SK-N-SH (cell line): ENCODE results near the gene FABP6. TPM values are rescaled to one million over a fixed set of nuclear protein-coding genes. Genes with fewer than 3 reads are reported as not detected.

ENCODE experiments used
- CTCF ChIA-PET: fragments of 300-600, 350-600 bp; formaldehyde crosslinking; extraction: SDS; loops from one replicate; lab custom pipeline; 2021; lab: Yijun Ruan, JAX
- POLR2A ChIA-PET: fragments of 350-600 bp; sonication (Branson Sonifier 250); formaldehyde crosslinking; extraction: SDS; loops from one replicate; lab custom pipeline; 2020; ENCODE audit warnings: antibody characterized with exemption, inconsistent platforms; lab: Yijun Ruan, JAX
- DNase-seq: peaks from one replicate; pipeline ENCODE4 v3.0.0; 2012
- H2AFZ ChIP-seq: fragments of 200-600 bp; sonication (generic); 2 replicates; pipeline ENCODE4 v1.8.1; 2016; ENCODE audit warnings: antibody characterized with exemption, mild to moderate bottlenecking, low read depth
- H3F3A ChIP-seq: fragments of 200-600 bp; sonication (generic); replicated peaks from 2 replicates; pipeline ENCODE3; 2016; ENCODE audit warnings: antibody characterized with exemption, mild to moderate bottlenecking; ENCODE audit not compliant: insufficient read depth
- H3K27ac ChIP-seq, 2 experiments: fragments of 200-500 bp in 1 of 2; fragments of 200-600 bp in 1 of 2; sonication (Bioruptor generic) in 1 of 2; sonication (generic), shearing (Covaris generic) in 1 of 2; 2 replicates each; pipeline versions ENCODE4 v1.5.1 to v1.6.1; 2014 to 2016; ENCODE audit warnings: low read depth in 2 of 2, inconsistent platforms in 1 of 2, low read length in 1 of 2, mild to moderate bottlenecking in 1 of 2, mixed read lengths in 1 of 2
- H3K27me3 ChIP-seq: fragments of 200-600 bp; sonication (generic), shearing (Covaris generic); 2 replicates; pipeline ENCODE4 v1.6.1; 2016; ENCODE audit warnings: mixed run types; ENCODE audit not compliant: insufficient read depth
- H3K36me3 ChIP-seq, 2 experiments: fragments of 200-500 bp in 1 of 2; fragments of 200-600 bp in 1 of 2; sonication (Bioruptor generic) in 1 of 2; sonication (generic) in 1 of 2; replicated peaks in 1 of 2; 2 replicates each; pipeline versions ENCODE3 to v1.5.1; 2014 to 2016; ENCODE audit warnings: low read length in 1 of 2, mild to moderate bottlenecking in 1 of 2; ENCODE audit not compliant: insufficient read depth in 2 of 2, control insufficient read depth in 1 of 2
- H3K4me1 ChIP-seq, 2 experiments: fragments of 200-500 bp in 1 of 2; fragments of 200-600 bp in 1 of 2; sonication (Bioruptor generic) in 1 of 2; sonication (generic), shearing (Covaris generic) in 1 of 2; 2 replicates each; pipeline versions ENCODE4 v1.5.1 to v1.6.1; 2014 to 2016; ENCODE audit warnings: low read depth in 1 of 2, low read length in 1 of 2, mixed run types in 1 of 2; ENCODE audit not compliant: insufficient read depth in 2 of 2, control insufficient read depth in 1 of 2
- H3K4me2 ChIP-seq: fragments of 200-600 bp; sonication (generic), shearing (Covaris generic); 2 replicates; pipeline ENCODE4 v1.6.1; 2017; ENCODE audit warnings: mixed run types
- H3K4me3 ChIP-seq, 2 experiments: fragments of 200-500 bp in 1 of 2; fragments of 200-600 bp in 1 of 2; sonication (Bioruptor generic) in 1 of 2; sonication (generic), shearing (Covaris generic) in 1 of 2; 2 replicates each; pipeline versions ENCODE4 v1.5.1 to v1.8.1; 2014 to 2016; ENCODE audit warnings: low read depth in 2 of 2, inconsistent platforms in 1 of 2, low read length in 1 of 2, mild to moderate bottlenecking in 1 of 2, mixed read lengths in 1 of 2, moderate library complexity in 1 of 2
- H3K79me2 ChIP-seq: fragments of 200-600 bp; sonication (generic); 2 replicates; pipeline ENCODE4 v1.8.1; 2017; ENCODE audit warnings: mild to moderate bottlenecking; ENCODE audit not compliant: insufficient read depth
- H3K9ac ChIP-seq: fragments of 200-600 bp; sonication (generic); 2 replicates; pipeline ENCODE4 v1.6.1; 2017; ENCODE audit warnings: mixed run types
- H3K9me2 ChIP-seq: fragments of 200-600 bp; sonication (generic); 2 replicates; pipeline ENCODE4 v1.6.1; 2017; ENCODE audit warnings: mixed run types
- H3K9me3 ChIP-seq: fragments of 200-600 bp; sonication (generic); 2 replicates; pipeline ENCODE4 v1.6.1; 2017; ENCODE audit warnings: mixed run types, mild to moderate bottlenecking, moderate library complexity
- H4K20me1 ChIP-seq: fragments of 200-600 bp; sonication (generic); 2 replicates; pipeline ENCODE4 v1.6.1; 2017; ENCODE audit warnings: mild to moderate bottlenecking, mixed run types; ENCODE audit not compliant: insufficient read depth
- CHD2 ChIP-seq: fragments of 150-350 bp; IDR thresholded peaks from 2 replicates; pipeline ENCODE4 v1.6.1; 2018; ENCODE audit warnings: low read length; ENCODE audit not compliant: partially characterized antibody
- ELF1 ChIP-seq: IDR thresholded peaks from 2 replicates; pipeline ENCODE4 v1.4.0; 2012
- EP300 ChIP-seq, 2 experiments: IDR thresholded peaks; 2 replicates each; pipeline versions ENCODE4 v1.4.0 to v1.6.1; 2012; ENCODE audit warnings: borderline replicate concordance in 1 of 2, low read depth in 1 of 2, low read length in 1 of 2
- EZH2phosphoT487 ChIP-seq: fragments of 200-600 bp; sonication (generic); IDR thresholded peaks from 2 replicates; pipeline ENCODE4 v1.6.1; 2017; ENCODE audit warnings: low read depth, mixed run types, mild to moderate bottlenecking, antibody characterized with exemption, moderate library complexity, borderline replicate concordance
- FOSL2 ChIP-seq: IDR thresholded peaks from 2 replicates; pipeline ENCODE4 v1.4.0; 2012; ENCODE audit warnings: low read depth, mild to moderate bottlenecking, moderate library complexity, borderline replicate concordance
- FOXJ3 ChIP-seq: sonication (generic); formaldehyde crosslinking; IDR thresholded peaks from 2 replicates; pipeline ENCODE4 v1.5.1; 2020; ENCODE audit warnings: mild to moderate bottlenecking, missing genetic modification reagents
- GABPA ChIP-seq: IDR thresholded peaks from 2 replicates; pipeline ENCODE4 v1.4.0; 2012; ENCODE audit warnings: low read depth, mild to moderate bottlenecking
- GATA2 ChIP-seq: sonication (generic); formaldehyde crosslinking; IDR thresholded peaks from 2 replicates; pipeline ENCODE4 v1.5.0; 2020; ENCODE audit warnings: mild to moderate bottlenecking, missing genetic modification reagents
- MEF2A ChIP-seq: IDR thresholded peaks from 2 replicates; pipeline ENCODE4 v1.4.0; 2012; ENCODE audit warnings: low read depth, borderline replicate concordance
- MXI1 ChIP-seq: IDR thresholded peaks from 2 replicates; pipeline ENCODE4 v1.6.1; 2012; ENCODE audit warnings: mild to moderate bottlenecking, low read depth, low read length, improper control_type of control experiment
- NRF1 ChIP-seq: IDR thresholded peaks from 2 replicates; pipeline ENCODE4 v1.6.1; 2012; ENCODE audit warnings: low read depth, mild to moderate bottlenecking, low read length
- RAD21 ChIP-seq: IDR thresholded peaks from 2 replicates; pipeline ENCODE4 v1.6.1; 2012; ENCODE audit warnings: mild to moderate bottlenecking, low read length
- RCOR1 ChIP-seq: fragments of 150-350 bp; IDR thresholded peaks from 2 replicates; pipeline ENCODE4 v1.6.1; 2017; ENCODE audit warnings: antibody characterized with exemption, low read length
- RFX5 ChIP-seq: IDR thresholded peaks from 2 replicates; pipeline ENCODE4 v1.6.1; 2012; ENCODE audit warnings: mild to moderate bottlenecking, improper control_type of control experiment, low read length
- SIN3A ChIP-seq: IDR thresholded peaks from 2 replicates; pipeline ENCODE4 v1.6.1; 2012; ENCODE audit warnings: low read depth, mild to moderate bottlenecking, low read length, moderate library complexity, borderline replicate concordance
- SMC3 ChIP-seq: IDR thresholded peaks from 2 replicates; pipeline ENCODE4 v1.6.1; 2012; ENCODE audit warnings: low read depth, low read length, improper control_type of control experiment
- TAF1 ChIP-seq: IDR thresholded peaks from 2 replicates; pipeline ENCODE4 v1.6.1; 2012; ENCODE audit warnings: low read depth, mild to moderate bottlenecking, low read length, moderate library complexity, borderline replicate concordance
- TEAD4 ChIP-seq: IDR thresholded peaks from 2 replicates; pipeline ENCODE4 v1.4.0; 2012; ENCODE audit warnings: mild to moderate bottlenecking, borderline replicate concordance; ENCODE audit not compliant: insufficient read depth
- WGBS: methylation state at CpG from one replicate; pipeline ENCODE4 v1.1.6; 2017; ENCODE audit warnings: low lambda C conversion rate; 5-methylcytosine and 5-hydroxymethylcytosine counted together
- polyA plus RNA-seq, 3 experiments: library from polyadenylated mRNA; depleted of rRNA; stranded (reverse); fragments of >200 nt; gene quantifications; 2 replicates each; pipeline ENCODE4 v1.2.3, GENCODE V29; 2012
- TF ChIP-seq, protein P1 (sequence below): IDR thresholded peaks from 2 replicates; pipeline ENCODE4 v1.4.0; 2012; ENCODE audit warnings: low read depth
- TF ChIP-seq, protein P2 (sequence below): IDR thresholded peaks from 2 replicates; pipeline ENCODE4 v1.4.0; 2012; ENCODE audit warnings: low read depth, borderline replicate concordance
- TF ChIP-seq, protein P3 (sequence below): IDR thresholded peaks from 2 replicates; pipeline ENCODE4 v1.4.0; 2012; ENCODE audit warnings: low read depth, borderline replicate concordance
- TF ChIP-seq, protein P4 (sequence below): IDR thresholded peaks from 2 replicates; pipeline ENCODE4; 2012
- TF ChIP-seq, protein P5 (sequence below): fragments of 150-350 bp; IDR thresholded peaks from 2 replicates; pipeline ENCODE4 v1.6.1; 2016; ENCODE audit warnings: mild to moderate bottlenecking, low read depth, low read length

Gene FABP6
- polyA plus RNA-seq, 1 of the 3 experiments (the other 2 are of a cell fraction) = 1.1 TPM

DNA sequence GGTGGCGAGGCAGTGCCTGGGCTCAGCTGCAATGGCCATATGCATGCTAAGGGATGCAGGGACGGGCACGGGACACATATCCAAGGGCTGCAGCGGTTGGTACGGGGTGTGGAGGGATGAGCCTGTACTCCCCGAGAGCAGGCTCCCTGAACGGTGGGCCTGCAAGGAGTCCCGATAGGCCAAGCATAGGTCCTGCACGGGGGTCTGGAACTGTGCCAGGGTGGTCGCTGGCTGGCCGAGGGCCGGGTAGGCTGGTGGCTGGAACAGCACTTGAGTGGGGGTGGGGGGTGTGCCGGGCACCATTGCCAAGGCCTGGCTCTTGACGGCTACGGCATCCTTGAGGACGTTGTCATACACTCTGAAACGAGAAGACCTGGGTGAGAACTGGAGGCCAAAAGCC, 24.1 kb downstream of the FABP6 start:
- no peak for DNase-seq
- no peak overlapping the region for H3K27ac ChIP-seq
- H3F3A ChIP-seq = peaks cover 3% of the 10 kb centered on the region
- no peaks in the 10 kb centered on the region for H3K9me3 ChIP-seq
- no peak overlapping the region for H3K9ac ChIP-seq
- H3K79me2 ChIP-seq = no peaks in the 10 kb centered on the region
- WGBS = 92% methylated on average over 17 of the region's 17 CpGs
- H3K27me3 ChIP-seq = no peaks in the 10 kb centered on the region
- peaks cover 11 to 14% of the 10 kb centered on the region in 2 experiments for H3K36me3 ChIP-seq
- H3K4me3 ChIP-seq = no peak overlapping the region
- no peak overlapping the region for H3K4me2 ChIP-seq
- peaks cover 0 to 6% of the 10 kb centered on the region in 2 experiments; a peak in 1 of 4 replicates for H3K4me1 ChIP-seq
- CTCF ChIA-PET = interaction anchor here (2.0 kb wide), 1 partner anchor 92 kb away, joined by 9 read pairs; no protein-coding TSS in a partner anchor
- TF ChIP-seq MXI1 = no peak
- TF ChIP-seq FOSL2 = no peak
- TF ChIP-seq, protein P1, sequence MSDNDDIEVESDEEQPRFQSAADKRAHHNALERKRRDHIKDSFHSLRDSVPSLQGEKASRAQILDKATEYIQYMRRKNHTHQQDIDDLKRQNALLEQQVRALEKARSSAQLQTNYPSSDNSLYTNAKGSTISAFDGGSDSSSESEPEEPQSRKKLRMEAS = no peak
- no peak for TF ChIP-seq RCOR1
- TF ChIP-seq RAD21 = no peak
- TF ChIP-seq, protein P2, sequence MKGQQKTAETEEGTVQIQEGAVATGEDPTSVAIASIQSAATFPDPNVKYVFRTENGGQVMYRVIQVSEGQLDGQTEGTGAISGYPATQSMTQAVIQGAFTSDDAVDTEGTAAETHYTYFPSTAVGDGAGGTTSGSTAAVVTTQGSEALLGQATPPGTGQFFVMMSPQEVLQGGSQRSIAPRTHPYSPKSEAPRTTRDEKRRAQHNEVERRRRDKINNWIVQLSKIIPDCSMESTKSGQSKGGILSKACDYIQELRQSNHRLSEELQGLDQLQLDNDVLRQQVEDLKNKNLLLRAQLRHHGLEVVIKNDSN = no peak
- TF ChIP-seq GABPA = no peak
- TF ChIP-seq RFX5 = no peak
- TF ChIP-seq MEF2A = no peak
- no peak for TF ChIP-seq EZH2phosphoT487
- TF ChIP-seq CHD2 = no peak
- POLR2A ChIA-PET = no interaction called here
- no peaks in the 10 kb centered on the region for H3K9me2 ChIP-seq
- no peaks in the 10 kb centered on the region for H4K20me1 ChIP-seq
- H2AFZ ChIP-seq = no peak overlapping the region

DNA sequence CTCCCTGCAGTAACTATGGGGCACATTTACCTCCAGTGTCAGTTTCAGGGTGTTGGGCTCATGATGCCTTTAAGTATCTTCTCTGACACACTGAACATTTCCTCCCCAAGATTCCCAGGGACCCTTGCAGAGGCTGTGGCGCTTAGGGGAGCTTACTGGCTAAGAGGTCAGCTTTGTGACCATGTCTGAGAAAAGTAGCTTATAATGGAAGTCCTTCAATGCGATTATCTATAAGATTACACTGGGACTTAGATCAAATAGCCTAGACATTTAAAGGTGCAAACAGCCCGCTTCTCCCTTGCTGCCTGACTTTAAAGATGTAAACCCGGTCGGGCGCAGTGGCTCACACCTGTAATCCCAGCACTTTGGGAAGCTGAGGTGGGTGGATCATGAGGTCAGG, 25.4 kb downstream of the FABP6 start:
- peaks cover 3% of the 10 kb centered on the region for H3F3A ChIP-seq
- POLR2A ChIA-PET = no interaction called here
- no peaks in the 10 kb centered on the region for H3K9me3 ChIP-seq
- H3K9ac ChIP-seq = no peak overlapping the region
- peaks cover 0 to 6% of the 10 kb centered on the region in 2 experiments; a peak in 1 of 4 replicates for H3K4me1 ChIP-seq
- H3K27ac ChIP-seq = no peak overlapping the region
- no peak overlapping the region for H2AFZ ChIP-seq
- no peaks in the 10 kb centered on the region for H4K20me1 ChIP-seq
- no peaks in the 10 kb centered on the region for H3K27me3 ChIP-seq
- CTCF ChIA-PET = no interaction called here
- no peaks in the 10 kb centered on the region for H3K9me2 ChIP-seq
- no peak overlapping the region for H3K4me2 ChIP-seq
- H3K79me2 ChIP-seq = no peaks in the 10 kb centered on the region
- peaks cover 11 to 14% of the 10 kb centered on the region in 2 experiments for H3K36me3 ChIP-seq
- H3K4me3 ChIP-seq = no peak overlapping the region
- DNase-seq = no peak
- 97% methylated on average over 6 of the region's 6 CpGs for WGBS
- no peak for TF ChIP-seq SMC3
- no peak for TF ChIP-seq ELF1
- TF ChIP-seq, protein P3, sequence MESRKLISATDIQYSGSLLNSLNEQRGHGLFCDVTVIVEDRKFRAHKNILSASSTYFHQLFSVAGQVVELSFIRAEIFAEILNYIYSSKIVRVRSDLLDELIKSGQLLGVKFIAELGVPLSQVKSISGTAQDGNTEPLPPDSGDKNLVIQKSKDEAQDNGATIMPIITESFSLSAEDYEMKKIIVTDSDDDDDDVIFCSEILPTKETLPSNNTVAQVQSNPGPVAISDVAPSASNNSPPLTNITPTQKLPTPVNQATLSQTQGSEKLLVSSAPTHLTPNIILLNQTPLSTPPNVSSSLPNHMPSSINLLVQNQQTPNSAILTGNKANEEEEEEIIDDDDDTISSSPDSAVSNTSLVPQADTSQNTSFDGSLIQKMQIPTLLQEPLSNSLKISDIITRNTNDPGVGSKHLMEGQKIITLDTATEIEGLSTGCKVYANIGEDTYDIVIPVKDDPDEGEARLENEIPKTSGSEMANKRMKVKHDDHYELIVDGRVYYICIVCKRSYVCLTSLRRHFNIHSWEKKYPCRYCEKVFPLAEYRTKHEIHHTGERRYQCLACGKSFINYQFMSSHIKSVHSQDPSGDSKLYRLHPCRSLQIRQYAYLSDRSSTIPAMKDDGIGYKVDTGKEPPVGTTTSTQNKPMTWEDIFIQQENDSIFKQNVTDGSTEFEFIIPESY = no peak
- TF ChIP-seq SIN3A = no peak
- no peak for TF ChIP-seq RFX5
- TF ChIP-seq, protein P4, sequence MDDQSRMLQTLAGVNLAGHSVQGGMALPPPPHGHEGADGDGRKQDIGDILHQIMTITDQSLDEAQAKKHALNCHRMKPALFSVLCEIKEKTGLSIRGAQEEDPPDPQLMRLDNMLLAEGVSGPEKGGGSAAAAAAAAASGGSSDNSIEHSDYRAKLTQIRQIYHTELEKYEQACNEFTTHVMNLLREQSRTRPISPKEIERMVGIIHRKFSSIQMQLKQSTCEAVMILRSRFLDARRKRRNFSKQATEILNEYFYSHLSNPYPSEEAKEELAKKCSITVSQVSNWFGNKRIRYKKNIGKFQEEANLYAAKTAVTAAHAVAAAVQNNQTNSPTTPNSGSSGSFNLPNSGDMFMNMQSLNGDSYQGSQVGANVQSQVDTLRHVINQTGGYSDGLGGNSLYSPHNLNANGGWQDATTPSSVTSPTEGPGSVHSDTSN = no peak
- no peak for TF ChIP-seq TAF1
- no peak for TF ChIP-seq GATA2
- TF ChIP-seq RCOR1 = no peak
- no peak for TF ChIP-seq MXI1
- TF ChIP-seq, protein P5, sequence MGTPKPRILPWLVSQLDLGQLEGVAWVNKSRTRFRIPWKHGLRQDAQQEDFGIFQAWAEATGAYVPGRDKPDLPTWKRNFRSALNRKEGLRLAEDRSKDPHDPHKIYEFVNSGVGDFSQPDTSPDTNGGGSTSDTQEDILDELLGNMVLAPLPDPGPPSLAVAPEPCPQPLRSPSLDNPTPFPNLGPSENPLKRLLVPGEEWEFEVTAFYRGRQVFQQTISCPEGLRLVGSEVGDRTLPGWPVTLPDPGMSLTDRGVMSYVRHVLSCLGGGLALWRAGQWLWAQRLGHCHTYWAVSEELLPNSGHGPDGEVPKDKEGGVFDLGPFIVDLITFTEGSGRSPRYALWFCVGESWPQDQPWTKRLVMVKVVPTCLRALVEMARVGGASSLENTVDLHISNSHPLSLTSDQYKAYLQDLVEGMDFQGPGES = no peak
- TF ChIP-seq EP300 (IDR thresholded peaks at IDR 0.05; ENCODE audit: borderline replicate concordance in 1 of 2, low read depth in 1 of 2, low read length in 1 of 2) = no peak
- TF ChIP-seq NRF1 = no peak
- TF ChIP-seq TEAD4 = no peak
- no peak for TF ChIP-seq FOXJ3 (CRISPR knock-in tag)
- no peak for TF ChIP-seq CHD2
